Measurements from ENCODE around the gene FGFBP3. TPM values are rescaled to one million over a fixed set of nuclear protein-coding genes. Genes with fewer than 3 reads are reported as not detected.

The FGFBP3 gene, protein sequence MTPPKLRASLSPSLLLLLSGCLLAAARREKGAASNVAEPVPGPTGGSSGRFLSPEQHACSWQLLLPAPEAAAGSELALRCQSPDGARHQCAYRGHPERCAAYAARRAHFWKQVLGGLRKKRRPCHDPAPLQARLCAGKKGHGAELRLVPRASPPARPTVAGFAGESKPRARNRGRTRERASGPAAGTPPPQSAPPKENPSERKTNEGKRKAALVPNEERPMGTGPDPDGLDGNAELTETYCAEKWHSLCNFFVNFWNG
- 2.1 to 2.4 TPM (median 2.3 TPM) in 5 replicates for total RNA-seq (2022; extraction: Qiagen RNA extraction)

GRCh38 chr10:91909117-91909677, at the start of gene FGFBP3:
Gene FGFBP3 (minus strand): TSS chr10:91909486. CDS start chr10:91908969, 517 bp downstream.

DNA sequence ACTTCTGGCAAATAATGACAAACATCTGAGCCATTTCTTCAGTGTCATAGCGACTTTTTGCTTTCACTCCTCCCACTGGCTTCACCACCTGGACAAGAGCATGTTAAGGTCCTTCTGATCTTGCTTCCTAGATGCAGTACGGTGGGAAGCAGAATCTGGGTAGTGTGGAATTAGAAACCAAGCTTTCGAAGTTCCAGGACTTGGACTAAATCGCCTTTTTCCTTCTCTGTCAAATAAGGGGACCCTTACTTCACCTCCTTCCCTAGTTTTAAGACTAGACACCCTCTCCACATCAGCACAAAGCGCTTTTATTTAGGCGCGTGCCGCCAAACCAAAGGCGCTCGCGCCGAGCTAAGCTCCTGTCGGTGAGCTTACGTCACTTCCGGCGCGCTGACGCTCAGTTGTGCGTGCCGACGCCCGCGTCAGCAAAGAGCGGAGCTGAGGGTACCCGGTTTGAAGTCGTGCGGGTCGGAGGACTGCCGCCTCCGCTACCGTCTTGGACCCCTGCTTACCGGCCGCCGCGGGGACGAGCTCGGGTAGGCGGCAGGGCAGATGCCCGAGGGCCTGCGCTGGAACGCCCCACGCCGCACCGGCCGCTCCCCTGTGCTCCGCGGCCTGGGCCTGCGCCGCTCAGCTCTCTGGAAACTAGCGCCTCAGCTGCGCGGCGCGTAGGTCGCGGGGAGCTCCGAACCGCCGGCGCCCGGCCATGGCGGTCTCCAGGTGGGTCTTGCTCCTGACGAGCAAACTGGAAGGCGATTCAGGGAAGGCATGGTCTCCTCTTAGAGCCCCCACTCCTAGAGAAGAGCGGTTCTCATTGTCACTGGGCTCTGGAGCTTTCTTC, 14.3 kb upstream of the FGFBP3 start, which contains the start of gene BTAF1:
TSS of gene BTAF1 (plus strand) at position 400 of the 841 bp plus-strand sequence. CDS start at position 707, 307 bp downstream.

Other genes with a start within 250 kb of the FGFBP3 start
- gene TNKS2, start 111.1 kb downstream of the FGFBP3 start, total RNA-seq (2022; extraction: Qiagen RNA extraction), result 16.6 to 23.9 TPM (median 21.5 TPM) in 5 replicates
- 8.5 to 15.6 TPM (median 13.8 TPM) in 5 replicates for gene BTAF1, start 14.3 kb upstream of the FGFBP3 start, total RNA-seq (2022; extraction: Qiagen RNA extraction)

Data from A549 treated with dexamethasone at 1 μM for 4 hours (cell line).